Epithelial cell of esophagus (primary cell): ENCODE measurements around the gene ACOX1.

ENCODE experiments used
- DNase-seq: peaks from one replicate; pipeline ENCODE4 v3.0.0; 2010; ENCODE audit warnings: low read depth
- H3K4me3 ChIP-seq: 2 replicates; pipeline ENCODE4 v1.5.1; 2011; ENCODE audit warnings: mild to moderate bottlenecking, low read length, control low read depth
- TF ChIP-seq, protein P1 (sequence below): IDR thresholded peaks from 2 replicates; pipeline ENCODE4 v1.5.1; 2011; ENCODE audit warnings: low read depth, mild to moderate bottlenecking, low read length, control low read depth, inconsistent platforms; ENCODE audit not compliant: insufficient read depth; ENCODE audit errors: missing control alignments

The ACOX1 gene

DNA sequence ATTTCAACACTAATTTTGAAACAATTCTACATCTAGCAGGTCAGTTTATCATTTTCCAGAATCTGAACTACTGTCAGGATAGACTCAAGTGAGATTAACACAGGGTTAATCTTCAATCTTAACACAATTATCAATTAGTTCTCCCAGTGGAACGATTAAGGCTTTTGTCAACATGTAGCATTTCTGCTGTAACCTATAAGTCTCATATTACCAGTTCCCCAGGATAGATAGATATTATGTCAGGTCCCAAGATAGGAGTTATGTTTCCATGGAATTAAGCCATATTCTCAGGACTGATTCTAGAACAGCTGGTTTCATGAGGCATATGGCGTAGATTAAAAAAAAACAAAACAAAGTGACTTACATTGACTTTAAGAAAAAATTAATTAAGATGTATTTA lies 33.8 kb downstream of the ACOX1 start:
- DNase-seq: no peak

DNA sequence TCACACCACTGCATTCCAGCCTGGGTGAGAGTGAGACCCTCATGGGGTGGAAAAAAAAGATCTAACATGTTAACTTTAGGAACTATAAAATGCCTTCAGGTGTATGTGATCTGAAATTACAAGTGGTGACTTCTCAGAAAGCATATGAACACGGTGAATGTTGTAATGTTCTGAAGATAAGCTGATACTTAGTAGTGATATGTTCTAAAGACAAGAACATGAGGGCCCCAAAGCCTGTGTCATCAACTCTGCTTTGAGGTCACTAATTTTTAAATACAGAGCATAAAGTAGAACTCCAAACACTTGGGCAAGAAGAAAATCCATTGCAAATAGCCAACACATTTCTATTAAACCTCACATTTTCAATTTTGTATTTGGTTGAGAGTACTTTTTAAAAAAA lies 35.5 kb downstream of the ACOX1 start:
- DNase-seq: no peak
- no peak overlapping the region for H3K4me3 ChIP-seq
- TF ChIP-seq, protein P1, sequence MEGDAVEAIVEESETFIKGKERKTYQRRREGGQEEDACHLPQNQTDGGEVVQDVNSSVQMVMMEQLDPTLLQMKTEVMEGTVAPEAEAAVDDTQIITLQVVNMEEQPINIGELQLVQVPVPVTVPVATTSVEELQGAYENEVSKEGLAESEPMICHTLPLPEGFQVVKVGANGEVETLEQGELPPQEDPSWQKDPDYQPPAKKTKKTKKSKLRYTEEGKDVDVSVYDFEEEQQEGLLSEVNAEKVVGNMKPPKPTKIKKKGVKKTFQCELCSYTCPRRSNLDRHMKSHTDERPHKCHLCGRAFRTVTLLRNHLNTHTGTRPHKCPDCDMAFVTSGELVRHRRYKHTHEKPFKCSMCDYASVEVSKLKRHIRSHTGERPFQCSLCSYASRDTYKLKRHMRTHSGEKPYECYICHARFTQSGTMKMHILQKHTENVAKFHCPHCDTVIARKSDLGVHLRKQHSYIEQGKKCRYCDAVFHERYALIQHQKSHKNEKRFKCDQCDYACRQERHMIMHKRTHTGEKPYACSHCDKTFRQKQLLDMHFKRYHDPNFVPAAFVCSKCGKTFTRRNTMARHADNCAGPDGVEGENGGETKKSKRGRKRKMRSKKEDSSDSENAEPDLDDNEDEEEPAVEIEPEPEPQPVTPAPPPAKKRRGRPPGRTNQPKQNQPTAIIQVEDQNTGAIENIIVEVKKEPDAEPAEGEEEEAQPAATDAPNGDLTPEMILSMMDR: no peak

More for the DNA sequence above, 33.8 kb downstream of the ACOX1 start:
- TF ChIP-seq, protein P1: no peak
- H3K4me3 ChIP-seq: no peak overlapping the region

DNA sequence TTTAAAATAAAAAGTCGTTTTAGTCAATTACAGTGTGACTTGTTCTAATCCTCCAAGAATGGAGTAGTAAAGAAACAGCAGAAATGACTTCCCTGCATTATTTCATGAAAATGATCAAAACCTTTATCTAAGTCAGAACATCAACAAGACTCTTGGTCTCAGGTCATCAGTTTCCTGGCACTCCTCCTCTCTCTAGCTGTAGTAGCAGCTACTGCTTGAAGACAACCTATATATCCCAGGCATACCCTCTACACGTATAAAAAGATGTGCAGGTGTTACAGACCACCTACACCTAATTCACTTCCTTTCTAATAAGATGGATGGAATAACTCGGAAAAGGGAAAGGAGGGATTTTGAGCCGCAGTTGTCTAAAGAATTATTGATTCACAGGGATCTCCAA lies 36.5 kb downstream of the ACOX1 start:
- H3K4me3 ChIP-seq: no peak overlapping the region
- TF ChIP-seq, protein P1: no peak
- no peak for DNase-seq

DNA sequence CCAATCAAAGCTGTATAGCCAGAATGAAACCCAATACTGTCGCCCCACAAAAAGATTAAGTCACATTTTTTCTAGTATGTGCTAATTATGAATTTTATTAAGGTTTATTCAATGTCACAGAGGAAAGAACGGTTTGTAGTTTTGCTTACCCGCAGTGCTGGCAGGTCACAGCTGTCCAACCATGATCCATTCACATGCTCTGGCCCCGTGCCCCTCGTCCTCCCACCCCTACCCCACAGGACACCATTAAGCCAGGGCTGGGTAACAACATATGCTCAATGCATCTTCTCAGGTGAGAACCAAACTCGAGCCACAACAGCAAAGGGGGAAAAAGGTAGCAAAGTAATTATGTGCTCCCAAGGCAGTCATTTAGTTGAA lies 37.5 kb downstream of the ACOX1 start:
- H3K4me3 ChIP-seq: peak overlapping the region; percentile 35
- TF ChIP-seq, protein P1: no peak
- no peak for DNase-seq

DNA sequence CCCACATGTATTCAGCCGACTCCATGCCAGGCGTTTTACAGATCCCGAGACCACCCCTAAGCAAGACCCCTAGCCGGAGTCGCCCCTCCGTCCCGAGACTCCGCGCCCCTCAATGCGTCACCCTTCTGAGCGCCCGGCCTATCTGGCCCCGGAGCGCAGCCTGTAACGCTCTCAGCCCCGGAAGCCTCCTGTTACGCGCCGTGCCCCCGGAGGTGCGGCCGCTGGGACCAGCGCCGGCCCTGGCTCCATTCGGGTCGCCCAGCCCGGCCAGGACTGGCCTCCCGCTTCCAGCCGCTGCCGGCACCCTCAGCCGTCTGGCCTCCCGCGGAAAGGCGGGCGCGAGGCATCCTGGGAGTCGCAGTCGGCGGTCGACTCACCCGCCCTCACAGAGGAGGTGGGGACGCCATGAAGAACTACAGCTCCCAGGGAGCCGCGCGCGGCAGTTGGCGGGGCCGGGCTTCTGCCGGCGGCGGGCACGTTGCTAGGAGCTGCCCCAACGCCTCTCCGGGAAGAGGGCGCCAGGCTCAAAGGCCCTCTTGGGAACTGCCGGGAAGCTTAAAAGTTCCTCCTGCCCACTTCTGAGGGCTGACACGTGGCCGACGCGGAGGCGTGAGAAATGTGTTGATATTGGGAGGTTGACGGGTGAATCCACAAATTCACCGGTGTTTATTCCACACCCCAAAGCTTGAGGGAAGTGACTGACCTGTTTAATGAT lies 38.1 kb downstream of the ACOX1 start, which contains the start of gene FBF1:
Gene FBF1 (minus strand): TSS at position 316 of the 715 bp plus-strand sequence. CDS start 2,893 bp downstream, outside the sequence.
- peak within 1 kb of the TSS; percentile 81 for H3K4me3 ChIP-seq
- TF ChIP-seq, protein P1: no peak
- DNase-seq: peak; percentile 97

DNA sequence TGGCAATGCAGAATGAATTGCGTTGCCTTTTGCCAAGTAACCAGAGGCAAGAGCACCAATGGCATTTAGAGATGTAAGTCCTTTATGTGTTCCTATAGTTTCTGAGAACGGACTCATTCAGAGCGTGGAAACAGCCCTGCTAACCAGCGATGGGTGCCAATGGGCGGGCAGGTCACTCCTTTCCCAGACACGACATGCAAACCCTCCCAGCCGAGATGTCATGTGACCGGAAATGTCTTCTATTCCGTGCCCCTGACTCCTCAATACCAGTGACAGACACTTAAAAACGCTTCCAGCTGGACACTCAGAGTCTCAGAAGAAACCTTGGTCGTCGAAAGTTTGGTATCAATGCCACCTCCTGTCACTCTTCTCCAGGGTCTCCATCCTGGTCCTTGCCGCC lies 41.3 kb downstream of the ACOX1 start:
- H3K4me3 ChIP-seq: no peak overlapping the region
- TF ChIP-seq, protein P1: no peak
- no peak for DNase-seq

DNA sequence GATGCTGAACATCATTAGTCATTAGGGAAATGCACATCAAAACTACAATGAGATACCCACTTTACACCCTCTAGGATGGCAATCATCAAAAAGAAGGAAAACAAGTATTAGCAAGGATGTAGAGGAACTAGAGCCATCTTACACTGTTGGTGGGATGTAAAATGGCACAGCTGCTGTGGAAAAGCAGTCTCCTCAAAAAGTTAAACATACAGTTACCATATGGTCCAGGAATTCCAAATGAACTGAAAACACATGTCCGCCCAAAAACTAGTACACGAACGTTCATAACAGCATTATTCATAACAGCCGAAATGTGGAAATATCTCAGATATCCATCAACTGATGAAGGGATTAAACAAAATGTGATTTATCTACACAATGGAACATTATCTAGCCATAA lies 45.2 kb downstream of the ACOX1 start:
- DNase-seq: no peak
- TF ChIP-seq, protein P1: no peak

More for the DNA sequence above, 45.2 kb downstream of the ACOX1 start:
- H3K4me3 ChIP-seq: no peak overlapping the region
